ENCODE measurements around the gene VIL1.
A peak's percentile ranks its signal among the peaks of the same experiment; 100 is the strongest.

The VIL1 gene

GRCh38 chr2:218425531-218425930, 6.6 kb downstream of the VIL1 start:
- TF ChIP-seq NFIC (IDR thresholded peaks at IDR 0.05) (no peak), TAF1 (IDR thresholded peaks at IDR 0.05; ENCODE audit: low read depth) (no peak), TCF12 (IDR thresholded peaks at IDR 0.05; ENCODE audit: low read depth) (no peak), FOXM1 (IDR thresholded peaks at IDR 0.05; ENCODE audit: borderline replicate concordance, low read depth) (no peak), REST (IDR thresholded peaks at IDR 0.05; ENCODE audit: low read depth) (no peak)

- TF ChIP-seq ZBTB7A (IDR thresholded peaks at IDR 0.05; ENCODE audit: low read depth) (no peak), USF1 (IDR thresholded peaks at IDR 0.05) (peak; percentile 32; the same call in 1 of the 2 replicates)
These were observed 8.8 kb downstream of the VIL1 start for GRCh38 chr2:218427741-218428140.

- no peak for TF ChIP-seq TEAD4 (IDR thresholded peaks at IDR 0.05)
- TF ChIP-seq TCF12 (IDR thresholded peaks at IDR 0.05; ENCODE audit: low read depth) = no peak
- no peak for TF ChIP-seq ZBTB7A (IDR thresholded peaks at IDR 0.05; ENCODE audit: low read depth)
These were observed 10.1 kb downstream of the VIL1 start for GRCh38 chr2:218428846-218429558.

- TF ChIP-seq FOXM1 (IDR thresholded peaks at IDR 0.05; ENCODE audit: borderline replicate concordance, low read depth) (no peak), EP300 (IDR thresholded peaks at IDR 0.05; ENCODE audit: borderline replicate concordance) (no peak), NFIC (IDR thresholded peaks at IDR 0.05) (no peak), MAX (IDR thresholded peaks at IDR 0.05) (no peak)
These were observed 11.2 kb downstream of the VIL1 start for GRCh38 chr2:218429911-218430692.

GRCh38 chr2:218430721-218431120, 11.8 kb downstream of the VIL1 start:
- TF ChIP-seq TCF12 (IDR thresholded peaks at IDR 0.05; ENCODE audit: low read depth) (no peak), CEBPB (IDR thresholded peaks at IDR 0.05) (no peak), TAF1 (IDR thresholded peaks at IDR 0.05; ENCODE audit: low read depth) (no peak), REST (IDR thresholded peaks at IDR 0.05; ENCODE audit: low read depth) (no peak), EGR1 (IDR thresholded peaks at IDR 0.05) (no peak), MAX (IDR thresholded peaks at IDR 0.05) (no peak), ZBTB7A (IDR thresholded peaks at IDR 0.05; ENCODE audit: low read depth) (no peak), YY1 (IDR thresholded peaks at IDR 0.05; ENCODE audit: low read depth) (no peak), USF1 (IDR thresholded peaks at IDR 0.05) (no peak)

GRCh38 chr2:218431878-218432277, 13.0 kb downstream of the VIL1 start:
- TF ChIP-seq NFIC (IDR thresholded peaks at IDR 0.05) = no peak
- TF ChIP-seq TEAD4 (IDR thresholded peaks at IDR 0.05) = no peak
- no peak for TF ChIP-seq YY1 (IDR thresholded peaks at IDR 0.05; ENCODE audit: low read depth)
- TF ChIP-seq EP300 (IDR thresholded peaks at IDR 0.05; ENCODE audit: borderline replicate concordance) = no peak
- TF ChIP-seq EGR1 (IDR thresholded peaks at IDR 0.05) = no peak
- TF ChIP-seq CEBPB (IDR thresholded peaks at IDR 0.05) = no peak
- no peak for TF ChIP-seq MAX (IDR thresholded peaks at IDR 0.05)
- no peak for TF ChIP-seq CREB1 (IDR thresholded peaks at IDR 0.05; ENCODE audit: low read depth)
- TF ChIP-seq TCF12 (IDR thresholded peaks at IDR 0.05; ENCODE audit: low read depth) = no peak
- TF ChIP-seq TAF1 (IDR thresholded peaks at IDR 0.05; ENCODE audit: low read depth) = no peak
- no peak for TF ChIP-seq FOXM1 (IDR thresholded peaks at IDR 0.05; ENCODE audit: borderline replicate concordance, low read depth)
- no peak for TF ChIP-seq REST (IDR thresholded peaks at IDR 0.05; ENCODE audit: low read depth)
- TF ChIP-seq RAD21 (IDR thresholded peaks at IDR 0.05; ENCODE audit: low read depth) = no peak
- no peak for TF ChIP-seq ZBTB7A (IDR thresholded peaks at IDR 0.05; ENCODE audit: low read depth)
- TF ChIP-seq USF1 (IDR thresholded peaks at IDR 0.05) = no peak

Data from Ishikawa (cell line).